Neural crest cell (in vitro differentiated cells): ENCODE data around the gene MFSD1. TPM values are rescaled to one million over a fixed set of nuclear protein-coding genes. Genes with fewer than 3 reads are reported as not detected.

ENCODE experiments used
- DNase-seq: peaks from one replicate; pipeline ENCODE4 v3.0.0; 2021; ENCODE audit warnings: low read depth, mixed read lengths, low spot score
- H3K27ac Mint-ChIP-seq: one replicate; pipeline ENCODE4 v1.8.0; 2021; ENCODE audit warnings: mild to moderate bottlenecking, mixed read lengths; ENCODE audit not compliant: unreplicated experiment
- H3K27me3 Mint-ChIP-seq: 2 replicates; pipeline ENCODE4 v1.8.0; 2021; ENCODE audit warnings: low read depth, mild to moderate bottlenecking, mixed read lengths
- H3K36me3 Mint-ChIP-seq: 2 replicates; pipeline ENCODE4 v1.8.0; 2021; ENCODE audit warnings: low read depth, mild to moderate bottlenecking, mixed read lengths
- H3K4me1 Mint-ChIP-seq: 2 replicates; pipeline ENCODE4 v1.8.0; 2021; ENCODE audit warnings: mixed read lengths
- H3K4me3 Mint-ChIP-seq: one replicate; pipeline ENCODE4 v1.8.0; 2021; ENCODE audit warnings: mild to moderate bottlenecking, mixed read lengths
- H3K9me3 Mint-ChIP-seq: 2 replicates; pipeline ENCODE4 v1.8.0; 2021; ENCODE audit warnings: mixed read lengths
- total RNA-seq: library from RNA; stranded (reverse); gene quantifications from 2 replicates; pipeline ENCODE4 v1.2.1, GENCODE V29; 2021
- TF ChIP-seq, protein P1 (sequence below): fragments of 200-600 bp; sonication (generic); conservative IDR thresholded peaks from 2 replicates; pipeline ENCODE4 v1.5.0; 2021; ENCODE audit warnings: antibody characterized with exemption, mild to moderate bottlenecking

Gene MFSD1
- total RNA-seq, 1 donor from 2014 or later, result 16.9 TPM

- H3K27ac Mint-ChIP-seq, result no peak overlapping the region
- no peaks in the 10 kb centered on the region for H3K4me1 Mint-ChIP-seq
- H3K4me3 Mint-ChIP-seq, result no peak overlapping the region
- H3K9me3 Mint-ChIP-seq, result no peaks in the 10 kb centered on the region
- DNase-seq, result no peak
- H3K27me3 Mint-ChIP-seq, result no peaks in the 10 kb centered on the region
- TF ChIP-seq, protein P1, sequence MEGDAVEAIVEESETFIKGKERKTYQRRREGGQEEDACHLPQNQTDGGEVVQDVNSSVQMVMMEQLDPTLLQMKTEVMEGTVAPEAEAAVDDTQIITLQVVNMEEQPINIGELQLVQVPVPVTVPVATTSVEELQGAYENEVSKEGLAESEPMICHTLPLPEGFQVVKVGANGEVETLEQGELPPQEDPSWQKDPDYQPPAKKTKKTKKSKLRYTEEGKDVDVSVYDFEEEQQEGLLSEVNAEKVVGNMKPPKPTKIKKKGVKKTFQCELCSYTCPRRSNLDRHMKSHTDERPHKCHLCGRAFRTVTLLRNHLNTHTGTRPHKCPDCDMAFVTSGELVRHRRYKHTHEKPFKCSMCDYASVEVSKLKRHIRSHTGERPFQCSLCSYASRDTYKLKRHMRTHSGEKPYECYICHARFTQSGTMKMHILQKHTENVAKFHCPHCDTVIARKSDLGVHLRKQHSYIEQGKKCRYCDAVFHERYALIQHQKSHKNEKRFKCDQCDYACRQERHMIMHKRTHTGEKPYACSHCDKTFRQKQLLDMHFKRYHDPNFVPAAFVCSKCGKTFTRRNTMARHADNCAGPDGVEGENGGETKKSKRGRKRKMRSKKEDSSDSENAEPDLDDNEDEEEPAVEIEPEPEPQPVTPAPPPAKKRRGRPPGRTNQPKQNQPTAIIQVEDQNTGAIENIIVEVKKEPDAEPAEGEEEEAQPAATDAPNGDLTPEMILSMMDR, result no peak
- peaks cover 13% of the 10 kb centered on the region for H3K36me3 Mint-ChIP-seq
These were observed 18.7 kb downstream of the MFSD1 start for GRCh38 chr3:158820521-158820920.

DNA sequence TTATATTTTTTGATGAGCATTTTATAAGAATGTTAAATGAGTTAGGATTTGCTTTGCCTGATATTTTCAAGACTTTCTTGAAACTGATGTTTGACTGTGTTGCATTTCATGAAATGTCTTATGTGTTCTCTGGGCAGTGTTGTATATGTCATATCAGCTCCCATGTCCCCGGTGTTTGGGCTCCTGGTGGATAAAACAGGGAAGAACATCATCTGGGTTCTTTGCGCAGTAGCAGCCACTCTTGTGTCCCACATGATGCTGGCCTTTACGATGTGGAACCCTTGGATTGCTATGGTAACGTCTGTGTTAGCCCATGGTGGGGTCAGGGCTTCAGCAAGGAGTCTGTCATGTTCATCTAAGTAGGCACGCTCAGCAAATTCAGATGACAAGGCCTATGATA, 20.0 kb downstream of the MFSD1 start:
- no peaks in the 10 kb centered on the region for H3K9me3 Mint-ChIP-seq
- DNase-seq, result no peak
- no peak overlapping the region for H3K27ac Mint-ChIP-seq
- peaks cover 12% of the 10 kb centered on the region for H3K36me3 Mint-ChIP-seq
- no peaks in the 10 kb centered on the region for H3K4me1 Mint-ChIP-seq
- no peak overlapping the region for H3K4me3 Mint-ChIP-seq
- TF ChIP-seq, protein P1, result no peak
- no peaks in the 10 kb centered on the region for H3K27me3 Mint-ChIP-seq

GRCh38 chr3:158823426-158823825, 21.6 kb downstream of the MFSD1 start:
- no peak overlapping the region for H3K4me3 Mint-ChIP-seq
- no peaks in the 10 kb centered on the region for H3K27me3 Mint-ChIP-seq
- TF ChIP-seq, protein P1, result no peak
- H3K36me3 Mint-ChIP-seq, result peaks cover 7% of the 10 kb centered on the region
- DNase-seq, result no peak
- H3K9me3 Mint-ChIP-seq, result no peaks in the 10 kb centered on the region
- H3K4me1 Mint-ChIP-seq, result no peaks in the 10 kb centered on the region
- no peak overlapping the region for H3K27ac Mint-ChIP-seq

DNA sequence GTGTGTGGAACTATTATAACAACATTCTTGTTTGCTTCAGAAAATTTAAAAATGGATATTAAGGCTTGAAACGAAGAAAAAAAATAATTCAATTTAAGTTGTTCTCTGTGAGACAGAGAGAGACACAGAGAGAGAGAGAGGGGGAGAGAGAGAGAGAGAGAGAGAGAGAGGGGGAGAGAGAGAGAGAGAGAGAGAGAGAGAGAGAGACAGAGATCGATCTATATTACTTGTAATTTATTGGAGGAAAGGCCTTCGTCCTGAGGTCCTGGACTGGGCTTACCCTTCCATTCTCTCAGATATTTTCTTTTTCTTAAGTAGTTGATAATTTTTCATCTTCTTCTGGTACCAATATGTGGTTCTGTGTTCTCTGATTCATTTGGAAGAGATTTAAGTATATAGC, 25.9 kb downstream of the MFSD1 start:
- Mint-ChIP-seq H3K9me3 (no peaks in the 10 kb centered on the region), H3K4me1 (no peaks in the 10 kb centered on the region), H3K36me3 (peaks cover 14% of the 10 kb centered on the region), H3K4me3 (no peak overlapping the region), H3K27me3 (no peaks in the 10 kb centered on the region), H3K27ac (no peak overlapping the region)
- TF ChIP-seq, protein P1, result no peak
- DNase-seq, result no peak

- Mint-ChIP-seq H3K36me3 (peaks cover 10% of the 10 kb centered on the region), H3K27ac (no peak overlapping the region)
- TF ChIP-seq, protein P1, result no peak
These were observed 28.5 kb downstream of the MFSD1 start for GRCh38 chr3:158830391-158830790.

GRCh38 chr3:158831861-158832260, 30.0 kb downstream of the MFSD1 start:
- Mint-ChIP-seq H3K27ac (no peak overlapping the region), H3K27me3 (peaks cover 10% of the 10 kb centered on the region), H3K4me3 (no peak overlapping the region), H3K4me1 (no peaks in the 10 kb centered on the region), H3K36me3 (peaks cover 10% of the 10 kb centered on the region), H3K9me3 (no peaks in the 10 kb centered on the region)
- no peak for DNase-seq
- TF ChIP-seq, protein P1, result no peak

More at GRCh38 chr3:158830391-158830790, 28.5 kb downstream of the MFSD1 start:
- no peaks in the 10 kb centered on the region for H3K9me3 Mint-ChIP-seq
- H3K4me3 Mint-ChIP-seq, result no peak overlapping the region
- H3K27me3 Mint-ChIP-seq, result peaks cover 3% of the 10 kb centered on the region
- no peak for DNase-seq
- no peaks in the 10 kb centered on the region for H3K4me1 Mint-ChIP-seq
